Measurements from ENCODE around the gene RNF44.

DNA sequence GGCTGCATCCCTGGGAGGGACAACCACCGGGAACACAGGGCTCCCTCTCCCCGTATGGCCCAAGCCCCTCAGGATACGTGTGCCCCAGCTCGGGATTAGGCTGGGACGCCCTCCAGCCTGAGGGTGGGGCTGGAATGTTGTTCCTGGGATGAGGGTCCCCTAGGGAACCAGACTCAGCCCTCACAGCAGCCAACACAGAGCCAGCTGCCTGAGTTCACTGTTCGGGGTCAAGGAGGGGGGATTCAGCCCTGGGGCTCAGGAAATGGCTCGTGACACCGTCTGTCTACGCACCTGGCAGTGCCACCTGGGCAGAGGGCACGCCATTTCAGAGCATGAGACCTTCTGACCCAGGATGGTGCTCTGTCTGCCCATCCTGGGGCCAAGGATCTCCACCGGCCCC lies 8.9 kb downstream of the RNF44 start:
- TF ChIP-seq EZH2 (IDR thresholded peaks at IDR 0.05) (no peak), POLR2AphosphoS5 (IDR thresholded peaks at IDR 0.05; ENCODE audit: borderline replicate concordance, low read depth, low read length) (no peak)

Data from SK-N-MC (cell line).